ENCODE results near the gene SLC5A10.

SLC5A10 gene
- long read RNA-seq, partial matches to known transcripts: 0 of 3 reads
- long read RNA-seq, other reads (novel, unspliced or antisense): 3 of 3 reads

DNA sequence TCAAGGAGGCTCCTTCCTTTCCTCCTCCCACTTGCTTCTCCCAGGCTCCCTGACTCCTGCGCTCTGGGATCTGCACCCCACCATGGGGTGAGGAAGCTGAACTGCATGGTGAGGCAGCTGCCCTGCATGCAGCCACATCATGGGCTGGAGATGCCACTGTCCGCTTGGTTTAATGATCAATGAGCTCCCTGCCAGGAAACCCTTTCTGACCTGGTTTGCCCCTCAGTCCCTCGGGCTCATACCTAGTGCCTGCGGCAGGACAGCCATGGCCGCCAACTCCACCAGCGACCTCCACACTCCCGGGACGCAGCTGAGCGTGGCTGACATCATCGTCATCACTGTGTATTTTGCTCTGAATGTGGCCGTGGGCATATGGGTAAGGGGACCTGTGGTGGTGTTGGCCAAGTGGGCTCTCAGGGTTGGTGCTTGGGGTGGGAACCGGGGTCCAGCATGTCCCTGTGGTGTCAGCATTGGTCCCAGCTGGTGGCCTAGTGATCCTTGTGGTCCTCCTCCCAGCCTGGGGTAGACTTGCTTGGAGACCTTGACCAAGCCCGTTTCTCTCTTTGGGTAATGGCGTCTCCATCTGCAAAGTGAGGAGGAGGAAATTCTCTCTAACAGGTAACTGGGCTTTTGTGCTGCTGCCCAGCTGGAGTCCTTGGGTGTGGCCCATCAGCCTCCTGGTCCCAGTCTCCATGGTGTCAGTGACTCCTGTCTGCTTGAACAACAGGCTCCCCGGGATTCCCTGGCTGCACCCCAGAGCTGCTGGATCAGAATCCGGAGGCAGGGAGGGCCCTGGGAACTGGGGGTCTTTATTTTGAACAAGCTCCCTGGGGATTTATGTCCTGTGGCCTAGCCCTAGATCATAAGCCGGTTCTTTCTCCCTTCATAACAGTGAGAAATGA lies at the start of gene SLC5A10:
Gene SLC5A10, plus strand, starts transcription at position 225 of the 902 bp plus-strand sequence. Its CDS starts 41 bp downstream, at position 266.
- no peak for DNase-seq (ENCODE audit: low read depth in 1 of 2, low spot score in 1 of 2)
- TF ChIP-seq, protein P1, sequence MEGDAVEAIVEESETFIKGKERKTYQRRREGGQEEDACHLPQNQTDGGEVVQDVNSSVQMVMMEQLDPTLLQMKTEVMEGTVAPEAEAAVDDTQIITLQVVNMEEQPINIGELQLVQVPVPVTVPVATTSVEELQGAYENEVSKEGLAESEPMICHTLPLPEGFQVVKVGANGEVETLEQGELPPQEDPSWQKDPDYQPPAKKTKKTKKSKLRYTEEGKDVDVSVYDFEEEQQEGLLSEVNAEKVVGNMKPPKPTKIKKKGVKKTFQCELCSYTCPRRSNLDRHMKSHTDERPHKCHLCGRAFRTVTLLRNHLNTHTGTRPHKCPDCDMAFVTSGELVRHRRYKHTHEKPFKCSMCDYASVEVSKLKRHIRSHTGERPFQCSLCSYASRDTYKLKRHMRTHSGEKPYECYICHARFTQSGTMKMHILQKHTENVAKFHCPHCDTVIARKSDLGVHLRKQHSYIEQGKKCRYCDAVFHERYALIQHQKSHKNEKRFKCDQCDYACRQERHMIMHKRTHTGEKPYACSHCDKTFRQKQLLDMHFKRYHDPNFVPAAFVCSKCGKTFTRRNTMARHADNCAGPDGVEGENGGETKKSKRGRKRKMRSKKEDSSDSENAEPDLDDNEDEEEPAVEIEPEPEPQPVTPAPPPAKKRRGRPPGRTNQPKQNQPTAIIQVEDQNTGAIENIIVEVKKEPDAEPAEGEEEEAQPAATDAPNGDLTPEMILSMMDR (IDR thresholded peaks at IDR 0.05; ENCODE audit: insufficient read depth, low read length): no peak
- TF ChIP-seq GABPA (IDR thresholded peaks at IDR 0.05; ENCODE audit: low read depth) (no peak), SPI1 (IDR thresholded peaks at IDR 0.05; ENCODE audit: borderline replicate concordance, low read depth) (no peak), POLR2AphosphoS5 (IDR thresholded peaks at IDR 0.05; ENCODE audit: low read depth) (no peak)
- TF ChIP-seq, protein P2, sequence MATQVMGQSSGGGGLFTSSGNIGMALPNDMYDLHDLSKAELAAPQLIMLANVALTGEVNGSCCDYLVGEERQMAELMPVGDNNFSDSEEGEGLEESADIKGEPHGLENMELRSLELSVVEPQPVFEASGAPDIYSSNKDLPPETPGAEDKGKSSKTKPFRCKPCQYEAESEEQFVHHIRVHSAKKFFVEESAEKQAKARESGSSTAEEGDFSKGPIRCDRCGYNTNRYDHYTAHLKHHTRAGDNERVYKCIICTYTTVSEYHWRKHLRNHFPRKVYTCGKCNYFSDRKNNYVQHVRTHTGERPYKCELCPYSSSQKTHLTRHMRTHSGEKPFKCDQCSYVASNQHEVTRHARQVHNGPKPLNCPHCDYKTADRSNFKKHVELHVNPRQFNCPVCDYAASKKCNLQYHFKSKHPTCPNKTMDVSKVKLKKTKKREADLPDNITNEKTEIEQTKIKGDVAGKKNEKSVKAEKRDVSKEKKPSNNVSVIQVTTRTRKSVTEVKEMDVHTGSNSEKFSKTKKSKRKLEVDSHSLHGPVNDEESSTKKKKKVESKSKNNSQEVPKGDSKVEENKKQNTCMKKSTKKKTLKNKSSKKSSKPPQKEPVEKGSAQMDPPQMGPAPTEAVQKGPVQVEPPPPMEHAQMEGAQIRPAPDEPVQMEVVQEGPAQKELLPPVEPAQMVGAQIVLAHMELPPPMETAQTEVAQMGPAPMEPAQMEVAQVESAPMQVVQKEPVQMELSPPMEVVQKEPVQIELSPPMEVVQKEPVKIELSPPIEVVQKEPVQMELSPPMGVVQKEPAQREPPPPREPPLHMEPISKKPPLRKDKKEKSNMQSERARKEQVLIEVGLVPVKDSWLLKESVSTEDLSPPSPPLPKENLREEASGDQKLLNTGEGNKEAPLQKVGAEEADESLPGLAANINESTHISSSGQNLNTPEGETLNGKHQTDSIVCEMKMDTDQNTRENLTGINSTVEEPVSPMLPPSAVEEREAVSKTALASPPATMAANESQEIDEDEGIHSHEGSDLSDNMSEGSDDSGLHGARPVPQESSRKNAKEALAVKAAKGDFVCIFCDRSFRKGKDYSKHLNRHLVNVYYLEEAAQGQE (IDR thresholded peaks at IDR 0.05; ENCODE audit: insufficient replicate concordance, low read depth): no peak
- H3K27me3 ChIP-seq (ENCODE audit: insufficient read depth, poor library complexity, severe bottlenecking): no peaks in the 10 kb centered on the region
- no peak within 1 kb of the TSS for H3K4me3 ChIP-seq (replicated peaks; ENCODE audit: insufficient read depth, low read length)
- H3K27ac ChIP-seq (replicated peaks): no peak within 1 kb of the TSS

DNA sequence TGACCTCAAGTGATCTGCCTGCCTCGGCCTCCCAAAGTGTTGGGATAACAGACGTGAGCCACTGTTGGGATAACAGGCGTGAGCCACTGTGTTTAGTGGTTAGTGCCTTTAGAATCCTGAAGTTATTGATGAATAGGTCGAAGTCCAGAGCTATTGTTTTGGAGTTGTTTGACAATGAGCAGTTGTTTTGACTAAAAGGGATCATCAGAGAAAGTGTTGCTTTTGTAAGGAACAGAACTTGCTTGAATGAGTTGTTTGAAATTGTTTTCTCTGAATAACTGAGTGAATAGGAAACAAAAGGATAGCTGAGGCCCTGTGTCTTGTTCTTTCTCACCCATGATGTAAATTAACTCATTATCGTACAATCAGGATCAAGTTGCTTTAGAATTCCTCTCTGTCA lies 47.5 kb upstream of the SLC5A10 start:
- TF ChIP-seq, protein P2 (IDR thresholded peaks at IDR 0.05; ENCODE audit: insufficient replicate concordance, low read depth): no peak
- no peak for TF ChIP-seq GABPA (IDR thresholded peaks at IDR 0.05; ENCODE audit: low read depth)
- TF ChIP-seq, protein P1 (IDR thresholded peaks at IDR 0.05; ENCODE audit: insufficient read depth, low read length): no peak
- no peak for TF ChIP-seq SPI1 (IDR thresholded peaks at IDR 0.05; ENCODE audit: borderline replicate concordance, low read depth)
- TF ChIP-seq POLR2AphosphoS5 (IDR thresholded peaks at IDR 0.05; ENCODE audit: low read depth): no peak
- no peak for DNase-seq (ENCODE audit: low read depth in 1 of 2, low spot score in 1 of 2)
- Histone ChIP-seq H3K27me3 (ENCODE audit: insufficient read depth, poor library complexity, severe bottlenecking) (no peaks in the 10 kb centered on the region), H3K4me3 (replicated peaks; ENCODE audit: insufficient read depth, low read length) (no peak overlapping the region), H3K27ac (replicated peaks) (no peak overlapping the region)

DNA sequence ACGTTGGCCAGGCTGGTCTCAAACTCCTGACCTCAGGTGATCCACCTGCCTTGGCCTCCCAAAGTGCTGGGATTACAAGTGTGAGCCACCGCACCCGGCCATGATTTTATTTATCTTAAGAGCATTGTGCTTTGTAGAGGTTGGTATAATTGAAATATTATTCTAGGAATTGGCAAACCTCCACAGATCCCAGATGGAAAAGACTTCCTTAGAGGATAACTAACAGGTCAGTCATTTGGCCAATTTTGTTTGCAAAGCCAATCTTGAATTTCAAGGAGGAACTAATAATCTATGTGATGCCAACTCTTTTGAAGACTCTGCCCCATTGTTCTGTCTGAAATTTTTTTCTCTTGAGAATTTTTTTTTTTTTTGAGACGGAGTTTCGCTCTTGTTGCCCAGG lies 46.7 kb upstream of the SLC5A10 start:
- H3K27me3 ChIP-seq (ENCODE audit: insufficient read depth, poor library complexity, severe bottlenecking): no peaks in the 10 kb centered on the region
- H3K4me3 ChIP-seq (replicated peaks; ENCODE audit: insufficient read depth, low read length): no peak overlapping the region
- DNase-seq (ENCODE audit: low read depth in 1 of 2, low spot score in 1 of 2): no peak
- no peak for TF ChIP-seq GABPA (IDR thresholded peaks at IDR 0.05; ENCODE audit: low read depth)
- TF ChIP-seq, protein P2 (IDR thresholded peaks at IDR 0.05; ENCODE audit: insufficient replicate concordance, low read depth): no peak
- TF ChIP-seq, protein P1 (IDR thresholded peaks at IDR 0.05; ENCODE audit: insufficient read depth, low read length): no peak
- no peak for TF ChIP-seq SPI1 (IDR thresholded peaks at IDR 0.05; ENCODE audit: borderline replicate concordance, low read depth)
- H3K27ac ChIP-seq (replicated peaks): no peak overlapping the region
